Fibroblast of skin of scalp (primary cell): ENCODE results near the gene MARCHF3.
"Not testable (repeated sequence)": the region's sequence is repeated elsewhere in the genome, so short reads cannot be mapped to it uniquely, and the experiment has no call there.

ENCODE experiments used
- DNase-seq: peaks from one replicate; pipeline ENCODE4 v3.0.0-alpha.2; 2013

Gene MARCHF3

GRCh38 chr5:126869005-126869451, 161.3 kb downstream of the MARCHF3 start:
- peak; percentile 57 for DNase-seq

GRCh38 chr5:126868338-126869004, 161.9 kb downstream of the MARCHF3 start:
- DNase-seq: no peak

- DNase-seq: no peak
Observed at GRCh38 chr5:126866851-126867636, 163.3 kb downstream of the MARCHF3 start.

- DNase-seq: peak; percentile 62
Observed at GRCh38 chr5:126865299-126865698, 165.1 kb downstream of the MARCHF3 start.

- no peak for DNase-seq
Observed at GRCh38 chr5:126864042-126864688, 166.2 kb downstream of the MARCHF3 start.

- no peak for DNase-seq
Observed at GRCh38 chr5:126863402-126863801, 167.0 kb downstream of the MARCHF3 start.

GRCh38 chr5:126858441-126858840, 171.9 kb downstream of the MARCHF3 start:
- DNase-seq: no peak

- peak; percentile 28 for DNase-seq
Observed at GRCh38 chr5:126857472-126858410, 172.6 kb downstream of the MARCHF3 start.

- DNase-seq: no peak
Observed at GRCh38 chr5:126855266-126855665, 175.1 kb downstream of the MARCHF3 start.

- DNase-seq: no peak
Observed at GRCh38 chr5:126854526-126855110, 175.7 kb downstream of the MARCHF3 start.

GRCh38 chr5:126853541-126854307, 176.6 kb downstream of the MARCHF3 start:
- not testable (repeated sequence) for DNase-seq

GRCh38 chr5:126852841-126853271, 177.5 kb downstream of the MARCHF3 start:
- no peak for DNase-seq

GRCh38 chr5:126852091-126852571, 178.2 kb downstream of the MARCHF3 start:
- peak; percentile 33 for DNase-seq

GRCh38 chr5:126851501-126852011, 178.8 kb downstream of the MARCHF3 start:
- no peak for DNase-seq

GRCh38 chr5:126849101-126849678, 181.2 kb downstream of the MARCHF3 start:
- DNase-seq: no peak

GRCh38 chr5:126848253-126848652, 182.1 kb downstream of the MARCHF3 start:
- no peak for DNase-seq

GRCh38 chr5:126847826-126848251, 182.5 kb downstream of the MARCHF3 start:
- no peak for DNase-seq

- no peak for DNase-seq
Observed at GRCh38 chr5:126847456-126847820, 182.9 kb downstream of the MARCHF3 start.

GRCh38 chr5:126846744-126847455, 183.5 kb downstream of the MARCHF3 start:
- DNase-seq: no peak

GRCh38 chr5:126846344-126846743, 184.0 kb downstream of the MARCHF3 start:
- DNase-seq: peak; percentile 30
